OCI-LY3 (cell line): Measurements from ENCODE around the gene CHD1L.

Source experiments
- CTCF ChIP-seq: fragments of 200-600, 300-600 bp; sonication (generic); IDR thresholded peaks from 2 replicates; pipeline ENCODE4 v1.5.1; 2014; ENCODE audit warnings: antibody characterized with exemption, low read length, low read depth
- EZH2phosphoT487 ChIP-seq: fragments of 200-600 bp; shearing (Covaris generic); IDR thresholded peaks from 2 replicates; pipeline ENCODE4 v1.6.1; 2018; ENCODE audit warnings: antibody characterized with exemption, mixed run types, low read depth

GRCh38 chr1:147246044-147246690 is 3.7 kb downstream of the CHD1L start:
- no peak for TF ChIP-seq CTCF
- no peak for TF ChIP-seq EZH2phosphoT487
